Effector CD8-positive, alpha-beta T cell (primary cell): ENCODE data around the gene GGT6.
"Not testable (repeated sequence)": the region's sequence is repeated elsewhere in the genome, so short reads cannot be mapped to it uniquely, and the experiment has no call there.

ENCODE experiments used
- DNase-seq: peaks from one replicate; lab custom pipeline; 2025; lab: John Stamatoyannopoulos, UW

Gene GGT6

GRCh38 chr17:4592240-4593005, 32.0 kb upstream of the GGT6 start:
- no peak for DNase-seq

GRCh38 chr17:4591529-4591928, 31.2 kb upstream of the GGT6 start:
- DNase-seq: no peak

- DNase-seq: no peak
Observed at GRCh38 chr17:4590981-4591453, 30.6 kb upstream of the GGT6 start.

GRCh38 chr17:4590042-4590441, 29.7 kb upstream of the GGT6 start:
- DNase-seq: not testable (repeated sequence)

- DNase-seq: no peak
Observed at GRCh38 chr17:4588898-4589625, 28.7 kb upstream of the GGT6 start.

- DNase-seq: no peak
Observed at GRCh38 chr17:4588391-4588790, 28.0 kb upstream of the GGT6 start.

- DNase-seq: no peak
Observed at GRCh38 chr17:4587803-4588202, 27.4 kb upstream of the GGT6 start.

GRCh38 chr17:4587195-4587594, 26.8 kb upstream of the GGT6 start:
- no peak for DNase-seq

- no peak for DNase-seq
Observed at GRCh38 chr17:4586043-4586442, 25.7 kb upstream of the GGT6 start.

GRCh38 chr17:4585638-4585994, 25.2 kb upstream of the GGT6 start:
- DNase-seq: no peak

GRCh38 chr17:4584917-4585637, 24.7 kb upstream of the GGT6 start:
- no peak for DNase-seq

GRCh38 chr17:4584101-4584916, 23.9 kb upstream of the GGT6 start, which contains the start of gene SMTNL2:
TSS of gene SMTNL2 (plus strand) at chr17:4584529. CDS start at chr17:4584606, 77 bp downstream.
- DNase-seq: no peak

- no peak for DNase-seq
Observed at GRCh38 chr17:4583782-4584100, 23.4 kb upstream of the GGT6 start.

GRCh38 chr17:4583206-4583605, 22.8 kb upstream of the GGT6 start:
- DNase-seq: no peak

GRCh38 chr17:4582691-4583090, 22.3 kb upstream of the GGT6 start:
- DNase-seq: no peak

- DNase-seq: no peak
Observed at GRCh38 chr17:4582101-4582501, 21.7 kb upstream of the GGT6 start.

GRCh38 chr17:4580291-4580690, 19.9 kb upstream of the GGT6 start:
- DNase-seq: no peak

- no peak for DNase-seq
Observed at GRCh38 chr17:4579678-4580077, 19.3 kb upstream of the GGT6 start.

- not testable (repeated sequence) for DNase-seq
Observed at GRCh38 chr17:4578349-4578748, 18.0 kb upstream of the GGT6 start.

GRCh38 chr17:4577386-4577993, 17.1 kb upstream of the GGT6 start:
- no peak for DNase-seq

- DNase-seq: no peak
Observed at GRCh38 chr17:4576729-4577322, 16.4 kb upstream of the GGT6 start.
